Muscle of back (tissue), 13 donors: Measurements from ENCODE around the gene MED25. TPM values are rescaled to one million over a fixed set of nuclear protein-coding genes. Genes with fewer than 3 reads are reported as not detected.

Experiments
- DNase-seq, 3 donors: peaks; one replicate each; pipeline versions ENCODE4 v3.0.0 to v3.0.0-alpha.2; 2013
- long read RNA-seq, 9 donors: transcript quantifications; one replicate each; lab custom pipeline, GENCODE V29; 2026
- polyA plus RNA-seq, 10 donors: library from polyadenylated mRNA; unstranded; fragments of 120-200 nt; gene quantifications; one replicate each; pipeline ENCODE4 v1.2.1, GENCODE V29; 2013; ENCODE audit not compliant: insufficient read length in 10 of 10

MED25 gene
- 10 to 100 TPM; 22.4 to 33.5 (median 29.0) TPM for polyA plus RNA-seq
- long read RNA-seq, donor 1, partial matches to known transcripts = 0 of 2 reads
- long read RNA-seq, donor 1, other reads (novel, unspliced or antisense) = 0 of 2 reads
- long read RNA-seq, donor 2, partial matches to known transcripts = 0 of 1 reads
- long read RNA-seq, donor 2, other reads (novel, unspliced or antisense) = 0 of 1 reads
- long read RNA-seq, donor 3 = 0 reads
- long read RNA-seq, donor 4, partial matches to known transcripts = 0 of 2 reads
- long read RNA-seq, donor 4, other reads (novel, unspliced or antisense) = 0 of 2 reads
- long read RNA-seq, donor 5 = 0 reads
- long read RNA-seq, donor 6, partial matches to known transcripts = 0 of 1 reads
- long read RNA-seq, donor 6, other reads (novel, unspliced or antisense) = 0 of 1 reads
- long read RNA-seq, donor 7 = 0 reads
- long read RNA-seq, donor 8 = 0 reads
- long read RNA-seq, donor 9 = 0 reads

DNA sequence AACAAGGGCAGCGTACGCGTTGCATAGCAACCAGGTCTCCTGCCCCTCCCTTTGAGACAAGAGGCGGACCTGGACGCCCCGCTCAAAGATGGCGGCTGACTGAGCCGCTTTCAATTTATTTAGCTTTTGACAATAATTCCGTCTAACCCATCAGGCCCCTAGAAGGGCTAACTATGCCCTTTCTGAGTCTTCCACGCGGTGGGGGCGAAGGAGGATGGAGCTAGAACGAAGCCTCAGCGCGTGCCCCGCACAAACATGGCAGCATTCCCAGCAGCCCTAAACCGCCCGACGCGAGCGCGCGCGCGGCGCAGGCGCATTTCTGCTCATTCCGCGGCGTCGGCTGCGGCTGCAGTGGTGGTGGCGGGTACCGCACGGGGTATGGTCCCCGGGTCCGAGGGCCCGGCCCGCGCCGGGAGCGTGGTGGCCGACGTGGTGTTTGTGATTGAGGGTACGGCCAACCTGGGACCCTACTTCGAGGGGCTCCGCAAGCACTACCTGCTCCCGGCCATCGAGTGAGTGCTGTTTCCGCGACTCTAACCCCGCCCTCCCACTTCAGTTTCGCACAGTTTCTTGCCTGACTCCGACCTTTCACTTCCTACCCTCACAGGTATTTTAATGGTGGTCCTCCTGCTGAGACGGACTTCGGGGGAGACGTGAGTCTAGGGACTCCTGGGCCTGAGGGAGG, at the start of gene MED25:
Gene MED25 (plus strand): TSS at position 326 of the 685 bp plus-strand sequence. CDS start 53 bp downstream, at position 379.
- peak; percentile 87 to 98 (median 95) for DNase-seq

DNA sequence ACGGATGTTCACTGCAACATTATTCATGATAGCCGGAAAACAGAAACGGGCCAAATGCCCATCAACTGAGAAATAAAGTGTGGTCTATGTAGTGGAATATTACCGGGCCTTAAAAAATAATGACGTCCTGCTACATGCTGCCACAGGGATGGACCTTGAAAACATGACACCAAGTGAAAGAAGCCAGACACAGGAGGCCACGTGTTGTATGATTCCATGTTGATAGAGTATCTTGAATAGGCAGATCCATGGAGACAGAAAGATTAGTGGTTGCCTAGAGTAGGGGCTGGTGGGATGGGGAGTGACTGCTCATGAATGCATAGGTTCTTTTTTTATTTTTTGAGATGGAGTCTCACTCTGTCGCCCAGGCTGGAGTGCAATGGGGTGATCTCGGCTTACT, 47.6 kb upstream of the MED25 start:
- no peak for DNase-seq

DNA sequence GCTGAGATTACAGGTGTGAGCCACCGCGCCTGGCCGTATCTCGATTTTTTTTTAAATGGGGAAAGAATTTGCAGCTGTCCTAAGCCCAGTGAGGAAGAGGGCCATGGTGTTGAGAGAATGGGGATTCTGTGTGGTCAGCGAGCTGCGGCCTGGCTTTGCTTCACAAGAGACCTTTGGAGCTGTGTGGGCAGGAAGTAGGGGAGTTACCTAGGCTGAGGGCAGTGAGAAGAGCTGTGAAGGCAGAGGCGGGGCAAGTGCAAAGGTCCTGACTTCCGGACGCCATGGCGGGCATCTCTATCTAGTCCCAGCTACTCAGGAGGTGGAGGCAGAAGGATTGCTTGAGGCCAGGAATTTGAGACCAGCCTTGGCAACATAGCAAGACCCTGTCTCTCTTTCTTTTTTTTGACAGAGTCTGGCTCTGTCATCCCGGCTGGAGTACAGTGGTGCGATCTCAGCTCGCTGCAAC, 46.4 kb upstream of the MED25 start:
- DNase-seq = no peak

DNA sequence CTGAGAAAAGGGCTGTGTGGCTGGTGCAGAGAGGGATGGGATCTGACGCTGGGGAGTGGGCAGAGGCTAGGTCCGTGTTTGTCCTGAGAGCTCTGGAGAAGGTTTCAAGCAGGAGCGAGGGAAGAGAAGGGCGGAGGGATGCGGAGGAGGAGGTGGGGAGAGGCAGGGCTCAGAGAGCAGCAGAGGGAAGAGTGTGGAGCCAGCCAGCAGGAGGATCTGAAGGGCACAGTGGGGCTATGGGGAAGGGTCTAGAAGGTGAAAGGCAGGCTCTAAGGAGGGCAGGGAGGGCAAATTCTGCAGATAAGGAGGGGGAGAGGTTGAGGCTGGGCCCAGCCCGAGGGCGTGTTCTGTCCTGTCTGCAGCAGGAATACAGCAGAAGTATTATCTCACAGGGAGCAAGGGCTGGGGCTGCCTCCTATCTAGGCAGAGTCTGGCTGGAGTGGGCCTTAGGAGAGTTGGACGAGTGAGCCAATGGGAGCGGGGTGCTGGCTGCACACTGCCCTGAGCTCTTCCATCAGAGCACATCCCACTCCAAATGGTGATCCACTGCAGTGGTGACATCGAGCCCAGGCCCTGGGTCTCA, 45.1 kb upstream of the MED25 start:
- no peak for DNase-seq

DNA sequence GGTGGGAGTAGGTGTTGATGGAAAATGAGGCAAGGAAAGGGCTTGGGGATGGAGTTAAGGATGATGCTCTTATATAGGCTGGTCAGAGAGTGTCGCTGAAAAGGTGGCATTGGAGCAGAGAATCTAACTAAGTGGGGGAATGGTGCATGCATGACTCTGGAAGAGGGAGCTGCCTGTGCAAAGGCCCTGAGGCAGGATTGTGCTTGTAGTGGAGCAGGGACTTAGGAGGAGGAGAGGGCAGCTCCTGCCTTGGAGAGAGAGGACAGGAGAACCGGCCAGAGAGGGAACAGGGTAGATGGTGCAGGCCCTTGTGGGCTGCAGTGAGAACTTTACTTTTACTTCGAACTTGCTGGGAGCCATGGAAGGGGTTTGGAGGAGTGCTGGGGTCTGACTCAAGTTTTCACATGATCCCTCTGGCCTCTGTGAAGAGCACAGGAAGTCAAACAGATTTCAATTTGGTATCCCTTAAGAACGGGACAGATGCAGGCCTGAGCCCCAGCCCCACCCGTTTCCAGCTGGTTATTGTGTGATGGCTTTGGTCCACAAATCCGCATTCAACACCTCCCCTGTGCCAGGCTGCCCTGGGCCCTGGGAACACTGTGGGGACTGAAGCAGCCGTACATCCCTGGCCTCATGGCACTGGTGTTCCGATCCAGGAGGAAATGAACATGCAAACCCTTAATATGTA, 44.3 kb upstream of the MED25 start:
- DNase-seq = no peak

DNA sequence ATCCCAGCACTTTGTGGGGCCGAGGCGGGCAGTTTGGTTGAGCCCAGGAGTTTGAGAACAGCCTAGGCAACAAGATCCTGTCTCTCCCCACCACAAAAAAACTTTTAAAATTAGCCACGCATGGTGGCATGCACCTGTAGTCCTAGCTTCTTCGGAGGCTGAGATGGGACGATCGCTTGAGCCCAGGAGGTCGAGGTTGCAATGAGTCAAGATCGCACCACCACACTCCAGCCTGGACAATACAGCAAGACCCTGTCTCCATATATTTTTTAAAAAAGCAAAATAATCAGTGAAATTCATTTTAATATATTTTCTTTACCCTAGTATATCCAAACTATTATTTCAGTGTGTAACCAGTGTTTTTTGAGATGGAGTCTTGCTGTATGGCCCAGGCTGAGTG, 43.1 kb upstream of the MED25 start:
- no peak for DNase-seq

DNA sequence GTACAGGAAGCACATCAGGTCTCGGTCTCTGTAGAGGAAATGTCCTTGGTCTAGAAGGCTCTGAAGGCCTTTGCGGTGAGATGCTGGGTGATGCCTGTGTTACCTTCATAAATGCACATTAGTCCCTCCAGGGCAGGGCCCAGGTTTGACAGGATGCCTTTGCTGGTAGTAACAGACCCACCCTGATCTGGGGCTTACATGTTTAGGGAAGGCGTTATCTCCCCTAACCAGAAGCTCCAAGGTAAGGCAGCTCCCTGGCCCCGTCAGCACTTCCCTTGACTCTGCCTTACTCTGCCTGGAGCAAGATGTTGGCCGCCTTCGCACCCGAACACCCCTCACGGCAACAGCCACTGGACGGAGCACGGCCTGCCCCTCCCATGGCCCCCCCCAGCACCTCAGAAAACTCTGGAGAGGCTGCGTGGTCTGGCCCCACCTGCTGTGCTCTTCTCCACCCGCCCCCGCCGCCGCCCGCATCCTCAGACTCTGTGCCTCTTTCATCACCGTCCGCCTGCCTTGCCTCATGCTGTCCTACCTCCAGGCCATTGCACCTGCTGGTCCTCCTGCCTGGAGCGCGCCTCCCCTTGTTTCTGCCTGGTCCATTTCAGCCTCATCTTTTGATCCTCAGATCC, 42.2 kb upstream of the MED25 start:
- no peak for DNase-seq

DNA sequence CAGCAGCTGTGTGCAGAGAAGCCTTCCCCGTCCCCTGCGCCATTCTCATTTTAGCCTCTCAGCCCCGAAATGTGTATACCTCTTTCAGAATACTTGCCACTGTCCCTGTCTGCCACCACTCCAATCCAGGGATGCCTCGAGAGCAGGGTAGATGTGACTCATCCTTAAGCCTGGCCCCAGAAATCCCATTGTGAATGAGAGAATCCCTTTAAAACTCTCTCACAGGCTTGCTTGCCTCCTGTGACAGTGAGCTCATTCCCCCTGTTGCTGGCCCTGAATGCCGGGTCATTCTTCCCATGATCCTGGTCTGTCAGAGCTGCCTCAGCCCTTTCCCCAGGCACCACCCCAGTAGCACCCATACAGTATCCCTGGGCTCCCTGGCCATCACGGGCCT, 41.7 kb upstream of the MED25 start:
- no peak for DNase-seq

DNA sequence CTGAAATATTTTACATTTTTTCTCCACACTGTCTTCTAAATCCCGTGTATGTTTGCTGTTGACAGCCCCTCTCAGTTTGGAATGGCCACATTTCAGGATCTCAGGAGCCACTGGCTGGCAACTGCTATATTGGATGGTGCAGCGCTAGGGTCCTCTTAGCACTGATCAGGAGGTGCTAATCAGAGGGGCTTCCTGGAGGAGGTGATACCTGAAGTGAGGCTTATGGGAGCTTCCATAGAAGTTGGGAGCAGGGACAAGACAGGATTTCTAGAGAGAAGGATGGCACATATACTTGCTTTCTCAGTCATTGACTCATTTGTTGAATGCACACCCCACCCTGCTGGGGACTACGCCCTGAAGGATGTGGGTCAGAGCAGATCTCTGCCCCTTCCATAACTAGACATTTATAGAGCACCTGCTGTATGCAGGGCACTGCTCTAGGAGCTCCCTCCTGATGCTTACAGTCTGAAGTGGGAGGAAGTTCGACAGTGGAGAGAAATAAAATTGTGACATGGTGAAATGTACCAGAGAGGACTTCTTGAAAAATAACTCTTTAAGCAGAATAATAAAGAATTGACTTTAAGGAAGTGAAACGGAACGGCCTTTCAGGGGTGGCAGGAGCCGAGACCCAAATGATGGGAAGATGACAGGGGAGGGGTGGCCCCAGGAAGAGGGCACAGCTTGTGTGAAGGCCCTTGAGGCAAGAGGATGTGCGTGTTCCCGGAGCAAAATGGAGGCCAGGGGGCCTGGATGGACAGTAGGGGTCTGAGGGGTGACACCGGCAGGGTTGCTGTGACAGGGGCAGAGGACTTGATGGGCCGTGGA, 38.1 kb upstream of the MED25 start:
- DNase-seq = no peak

DNA sequence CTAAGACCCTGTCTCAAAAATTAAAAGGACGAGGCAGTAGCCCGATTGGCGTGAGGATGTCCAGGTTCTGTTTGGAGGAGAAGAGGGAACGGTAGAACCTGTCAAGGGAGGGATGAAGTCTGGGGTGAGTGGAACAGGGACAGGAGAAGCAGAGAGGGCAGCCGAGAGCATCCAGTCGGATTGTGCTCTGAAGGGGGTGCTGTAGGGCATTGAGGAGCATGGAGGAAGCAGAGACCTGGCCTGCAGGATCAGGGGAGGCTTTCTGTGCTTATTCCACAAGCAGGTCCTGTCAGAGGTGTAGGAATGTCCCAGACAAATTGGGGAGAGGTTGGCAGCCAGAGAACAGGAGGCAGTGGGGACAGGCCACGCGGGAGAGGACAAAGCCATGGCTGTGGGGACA, 37.2 kb upstream of the MED25 start:
- DNase-seq = no peak

DNA sequence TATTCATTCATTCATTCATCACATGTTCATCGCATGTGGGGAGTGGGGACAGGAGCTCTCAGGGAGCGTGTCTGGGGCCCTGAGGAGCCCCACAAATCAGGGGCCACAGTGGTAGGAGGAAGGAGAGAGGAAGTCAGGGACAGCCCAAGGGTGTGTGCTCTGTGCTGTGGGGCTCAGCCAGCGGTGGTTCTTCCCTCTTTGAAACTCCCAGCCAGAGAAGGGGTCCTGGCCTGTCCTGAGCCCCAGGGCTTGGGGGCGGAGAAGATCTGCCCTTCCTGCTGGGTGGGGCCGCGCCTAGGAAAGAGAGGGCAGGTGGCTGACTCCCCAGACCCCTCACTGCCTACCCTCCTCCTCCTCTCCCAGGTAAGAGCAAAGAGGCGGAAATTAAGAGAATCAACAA, 36.7 kb upstream of the MED25 start:
- DNase-seq = no peak

DNA sequence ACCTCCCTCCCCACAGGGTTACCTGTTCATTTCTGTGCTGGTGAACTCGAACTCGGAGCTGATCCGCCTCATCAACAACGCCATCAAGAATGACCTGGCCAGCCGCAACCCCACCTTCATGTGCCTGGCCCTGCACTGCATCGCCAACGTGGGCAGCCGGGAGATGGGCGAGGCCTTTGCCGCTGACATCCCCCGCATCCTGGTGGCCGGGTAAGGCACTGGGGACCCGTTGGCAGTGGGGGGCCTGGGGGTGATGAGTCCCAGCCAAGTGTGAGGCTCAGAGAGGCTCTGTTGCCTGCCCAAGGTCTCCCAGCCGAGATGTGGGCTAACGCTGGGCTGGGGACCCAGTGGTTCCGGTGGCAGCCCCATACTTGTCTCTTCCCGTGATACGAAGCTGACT, 35.6 kb upstream of the MED25 start:
- no peak for DNase-seq

DNA sequence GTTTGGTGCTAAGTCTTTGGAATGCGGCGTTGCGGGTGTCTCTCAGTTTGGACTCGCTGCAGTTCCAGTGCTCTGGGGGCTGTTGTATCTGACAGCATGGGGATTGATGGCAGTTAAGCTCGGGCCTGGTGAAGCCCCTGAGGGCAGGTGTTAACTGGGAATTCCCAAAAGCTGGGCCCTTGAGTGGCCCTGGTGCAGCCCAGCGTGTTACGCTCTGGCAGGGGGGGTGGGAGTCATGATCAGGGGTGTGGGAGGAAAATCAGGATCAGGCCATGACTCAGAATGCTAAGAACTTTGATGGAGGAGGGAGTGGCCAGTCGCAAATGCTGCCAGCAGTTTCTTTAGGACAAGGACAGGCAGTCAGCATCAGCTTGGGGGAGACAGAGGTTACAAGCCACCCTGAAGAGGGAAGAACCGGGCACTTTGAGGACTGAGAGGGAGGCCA, 31.7 kb upstream of the MED25 start:
- no peak for DNase-seq

DNA sequence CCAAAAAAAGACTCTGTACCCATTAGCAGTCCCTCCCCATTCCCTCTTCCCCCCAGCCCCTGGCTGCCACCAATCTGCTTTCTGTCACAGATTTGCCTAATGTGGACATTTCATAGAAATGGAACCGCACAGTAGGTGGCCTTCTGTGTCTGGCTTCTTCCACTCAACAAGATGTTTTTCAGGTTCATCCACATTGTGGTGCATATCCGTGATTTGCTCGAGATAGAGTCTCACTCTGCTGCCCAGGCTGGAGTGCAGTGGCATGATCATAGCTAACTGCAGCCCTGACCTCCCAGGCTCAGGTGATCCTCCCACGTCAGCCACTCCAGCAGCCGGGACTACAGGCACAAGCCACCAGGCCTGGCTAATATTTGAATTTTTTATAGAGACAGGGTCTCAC, 30.3 kb upstream of the MED25 start:
- no peak for DNase-seq

DNA sequence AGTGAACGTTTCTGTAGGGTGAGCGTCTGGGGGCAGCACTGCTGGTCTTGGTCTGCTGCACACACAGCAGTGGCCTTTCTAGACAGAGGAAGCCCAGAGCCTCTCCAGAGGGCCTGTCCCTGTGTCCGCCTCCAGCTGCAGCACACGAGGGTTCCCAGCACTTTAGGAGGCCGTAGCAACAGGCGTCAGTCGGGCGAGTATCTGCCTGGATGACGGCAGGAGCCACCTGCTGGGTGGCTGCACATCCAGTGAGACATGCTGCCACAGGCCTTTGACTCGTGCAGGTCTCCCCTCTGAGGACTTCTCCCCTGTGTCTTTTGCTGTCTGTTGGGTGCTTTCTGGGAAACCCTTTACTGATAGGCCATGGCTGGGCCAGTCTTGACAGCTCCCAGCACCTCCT, 29.2 kb upstream of the MED25 start:
- DNase-seq = no peak

DNA sequence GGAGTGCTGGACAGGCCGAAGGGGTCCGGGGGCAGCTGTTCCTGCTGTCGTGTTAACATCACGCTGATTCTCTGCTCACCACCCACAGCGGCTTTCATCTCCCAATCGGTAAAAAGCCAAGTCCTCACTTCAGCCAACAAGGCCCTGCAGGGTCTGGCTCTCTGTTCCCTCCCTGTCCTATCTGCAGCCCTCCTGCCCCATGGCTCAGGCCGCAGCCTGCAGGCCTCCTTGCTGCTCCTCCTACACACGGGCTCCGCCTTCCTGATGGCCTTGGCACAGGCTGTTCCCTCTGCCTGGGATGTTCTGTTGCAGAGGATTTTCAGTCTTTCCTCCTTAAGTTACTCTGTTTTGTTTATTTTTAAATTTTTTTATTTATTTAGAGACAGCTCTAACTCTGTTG, 27.2 kb upstream of the MED25 start:
- DNase-seq = no peak

DNA sequence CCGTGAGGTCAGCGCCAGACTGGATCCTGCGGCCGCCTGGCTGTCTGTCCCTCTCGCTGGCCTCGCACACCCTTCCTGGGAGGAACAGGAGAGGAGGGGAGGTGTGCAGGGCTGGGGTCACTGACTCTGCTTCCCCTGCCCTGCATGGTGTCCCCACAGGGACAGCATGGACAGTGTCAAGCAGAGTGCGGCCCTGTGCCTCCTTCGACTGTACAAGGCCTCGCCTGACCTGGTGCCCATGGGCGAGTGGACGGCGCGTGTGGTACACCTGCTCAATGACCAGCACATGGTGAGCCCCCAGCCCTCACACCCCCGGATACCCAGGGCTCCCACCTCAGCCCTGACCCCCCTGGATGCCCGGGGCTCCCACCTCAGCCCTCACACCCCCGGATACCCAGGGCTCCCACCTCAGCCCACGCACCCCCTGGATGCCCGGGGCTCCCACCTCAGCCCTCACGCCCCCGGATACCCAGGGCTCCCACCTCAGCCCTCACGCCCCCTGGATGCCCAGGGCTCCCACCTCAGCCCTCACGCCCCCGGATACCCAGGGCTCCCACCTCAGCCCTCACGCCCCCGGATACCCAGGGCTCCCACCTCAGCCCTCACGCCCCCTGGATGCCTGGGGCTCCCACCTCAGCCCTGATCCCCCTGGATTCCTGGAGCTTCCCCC, 26.2 kb upstream of the MED25 start:
- no peak for DNase-seq

DNA sequence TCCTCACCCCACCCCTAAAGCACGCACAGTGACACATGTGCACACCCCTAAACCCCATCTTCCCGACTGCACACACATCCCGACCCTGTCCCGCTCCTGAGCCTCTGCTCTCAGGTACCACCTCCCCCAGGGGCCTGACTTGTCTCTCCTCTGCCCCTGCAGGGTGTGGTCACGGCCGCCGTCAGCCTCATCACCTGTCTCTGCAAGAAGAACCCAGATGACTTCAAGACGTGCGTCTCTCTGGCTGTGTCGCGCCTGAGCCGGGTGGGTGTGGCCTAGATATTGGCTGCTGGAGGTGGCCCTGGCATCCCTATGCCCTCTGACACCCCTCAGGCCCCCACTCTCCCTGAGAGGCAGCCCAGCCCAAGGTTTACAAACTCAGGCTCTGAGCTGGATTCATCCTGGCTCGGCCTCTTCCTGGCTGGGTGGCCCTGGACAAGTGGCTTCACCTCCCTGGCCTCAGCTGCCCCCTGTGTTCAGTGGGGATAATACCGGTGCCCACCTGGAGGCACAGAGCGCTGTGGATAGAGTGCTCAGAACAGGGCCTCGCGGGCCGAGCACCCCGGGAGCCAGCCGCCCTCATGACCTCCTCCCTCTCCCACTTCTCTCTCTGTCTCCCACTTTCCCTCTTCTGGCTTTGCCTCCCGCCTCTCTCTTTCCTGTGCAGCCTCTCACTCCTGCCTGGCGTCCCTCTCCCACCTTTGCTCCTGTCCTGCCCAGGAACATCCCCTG, 25.1 kb upstream of the MED25 start:
- DNase-seq = no peak

DNA sequence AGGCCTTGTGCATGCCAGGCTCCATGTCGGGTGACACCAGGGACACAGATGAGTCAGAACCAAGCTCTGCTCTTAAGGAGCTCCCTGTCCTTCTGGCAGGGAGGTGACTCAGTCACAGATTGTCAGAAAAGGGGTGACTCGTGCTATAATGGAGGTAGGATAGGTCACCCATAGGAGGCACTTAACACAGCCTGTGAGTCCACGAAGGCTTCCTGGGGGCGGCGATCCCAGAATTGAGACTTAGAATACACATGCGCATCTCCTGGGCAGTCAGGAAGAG, 24.6 kb upstream of the MED25 start:
- no peak for DNase-seq

DNA sequence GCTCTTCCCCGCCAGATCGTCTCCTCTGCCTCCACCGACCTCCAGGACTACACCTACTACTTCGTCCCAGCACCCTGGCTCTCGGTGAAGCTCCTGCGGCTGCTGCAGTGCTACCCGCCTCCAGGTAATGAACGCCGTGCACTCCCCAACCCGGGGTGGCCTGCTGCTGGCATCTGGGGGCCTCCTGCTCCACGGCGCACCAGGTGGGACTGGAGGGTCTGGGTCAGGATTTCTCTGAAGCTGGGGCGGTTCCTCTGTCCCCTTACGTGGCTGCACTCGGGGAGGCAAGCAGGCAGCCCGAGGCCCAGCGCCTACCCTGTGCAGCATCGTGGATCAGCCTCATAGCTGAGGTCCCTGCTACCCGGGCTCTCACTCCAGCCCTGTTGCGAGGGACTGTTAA, 22.5 kb upstream of the MED25 start:
- no peak for DNase-seq
